ENCODE measurements around the gene DPCD.

DNA sequence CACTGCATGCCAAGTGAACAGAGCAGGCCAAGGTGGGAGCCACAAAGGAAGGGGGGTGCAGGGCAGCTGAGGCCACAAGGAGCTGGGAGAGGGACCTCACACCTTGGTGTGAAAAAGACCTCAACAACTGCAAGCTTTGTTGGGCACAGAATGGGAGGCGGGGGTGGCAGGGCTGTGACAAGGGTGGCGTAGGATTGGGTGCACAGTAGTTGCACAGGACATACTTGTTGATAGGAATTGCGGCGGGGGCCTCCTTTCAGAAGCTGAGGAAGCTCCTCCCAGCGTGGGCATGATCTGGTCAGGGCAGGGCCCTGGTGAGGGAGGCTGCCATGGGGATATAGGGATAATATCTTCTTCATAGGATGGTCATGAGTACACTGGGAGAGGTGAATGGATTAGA is 25.9 kb upstream of the DPCD start:
- no peak for TF ChIP-seq REST (IDR thresholded peaks at IDR 0.05; ENCODE audit: unreplicated experiment)
- no peak for TF ChIP-seq CTCF (conservative IDR thresholded peaks at IDR 0.05; ENCODE audit: low read depth in 2 of 2)
- no peak for TF ChIP-seq POLR2AphosphoS5 (IDR thresholded peaks at IDR 0.05; ENCODE audit: low read depth)
- no peak for TF ChIP-seq EZH2phosphoT487 (IDR thresholded peaks at IDR 0.05; ENCODE audit: unreplicated experiment)
- TF ChIP-seq JUNB (IDR thresholded peaks at IDR 0.05; ENCODE audit: unreplicated experiment): no peak
- TF ChIP-seq EZH2 (IDR thresholded peaks at IDR 0.05; ENCODE audit: low read depth, unreplicated experiment): no peak
- no peak for TF ChIP-seq CREB1 (CRISPR knock-in tag; IDR thresholded peaks at IDR 0.05; ENCODE audit: low read depth)
- no peak for TF ChIP-seq NANOG (IDR thresholded peaks at IDR 0.05; ENCODE audit: borderline replicate concordance)
- TF ChIP-seq ZNF114 (CRISPR knock-in tag; IDR thresholded peaks at IDR 0.05): no peak
- TF ChIP-seq ETS1 (IDR thresholded peaks at IDR 0.05): no peak

All from GM23338 (cell line).